ENCODE data around the gene NRXN3.

NRXN3 gene

GRCh38 chr14:79540394-79540793 lies 1370.2 kb downstream of the NRXN3 start:
- no peak for DNase-seq (ENCODE audit: low read depth)

GRCh38 chr14:79542121-79542520 lies 1371.9 kb downstream of the NRXN3 start:
- no peak for DNase-seq (ENCODE audit: low read depth)

GRCh38 chr14:79543348-79543747 lies 1373.2 kb downstream of the NRXN3 start:
- no peak for DNase-seq (ENCODE audit: low read depth)

GRCh38 chr14:79543967-79544697 lies 1374.0 kb downstream of the NRXN3 start:
- DNase-seq (ENCODE audit: low read depth), result no peak

- no peak for DNase-seq (ENCODE audit: low read depth)
Measured at GRCh38 chr14:79544698-79545070, 1374.5 kb downstream of the NRXN3 start.

- DNase-seq (ENCODE audit: low read depth), result no peak
Measured at GRCh38 chr14:79548836-79549235, 1378.7 kb downstream of the NRXN3 start.

GRCh38 chr14:79549515-79549914 lies 1379.3 kb downstream of the NRXN3 start:
- DNase-seq (ENCODE audit: low read depth), result no peak

GRCh38 chr14:79551523-79551922 lies 1381.3 kb downstream of the NRXN3 start:
- DNase-seq (ENCODE audit: low read depth), result no peak

GRCh38 chr14:79552778-79553177 lies 1382.6 kb downstream of the NRXN3 start:
- DNase-seq (ENCODE audit: low read depth), result no peak

GRCh38 chr14:79554816-79555215 lies 1384.6 kb downstream of the NRXN3 start:
- no peak for DNase-seq (ENCODE audit: low read depth)

GRCh38 chr14:79555429-79555828 lies 1385.3 kb downstream of the NRXN3 start:
- DNase-seq (ENCODE audit: low read depth), result no peak

GRCh38 chr14:79557309-79557708 lies 1387.1 kb downstream of the NRXN3 start:
- no peak for DNase-seq (ENCODE audit: low read depth)

- no peak for DNase-seq (ENCODE audit: low read depth)
Measured at GRCh38 chr14:79562185-79562584, 1392.0 kb downstream of the NRXN3 start.

- DNase-seq (ENCODE audit: low read depth), result no peak
Measured at GRCh38 chr14:79564371-79564770, 1394.2 kb downstream of the NRXN3 start.

- DNase-seq (ENCODE audit: low read depth), result no peak
Measured at GRCh38 chr14:79567306-79567705, 1397.1 kb downstream of the NRXN3 start.

- no peak for DNase-seq (ENCODE audit: low read depth)
Measured at GRCh38 chr14:79568594-79568993, 1398.4 kb downstream of the NRXN3 start.

GRCh38 chr14:79569072-79569471 lies 1398.9 kb downstream of the NRXN3 start:
- no peak for DNase-seq (ENCODE audit: low read depth)

- no peak for DNase-seq (ENCODE audit: low read depth)
Measured at GRCh38 chr14:79570648-79571047, 1400.5 kb downstream of the NRXN3 start.

- no peak for DNase-seq (ENCODE audit: low read depth)
Measured at GRCh38 chr14:79571366-79571765, 1401.2 kb downstream of the NRXN3 start.

GRCh38 chr14:79573486-79573885 lies 1403.3 kb downstream of the NRXN3 start:
- no peak for DNase-seq (ENCODE audit: low read depth)

GRCh38 chr14:79575032-79575431 lies 1404.9 kb downstream of the NRXN3 start:
- DNase-seq (ENCODE audit: low read depth), result no peak

GRCh38 chr14:79576424-79576823 lies 1406.3 kb downstream of the NRXN3 start:
- DNase-seq (ENCODE audit: low read depth), result no peak

- no peak for DNase-seq (ENCODE audit: low read depth)
Measured at GRCh38 chr14:79578470-79578869, 1408.3 kb downstream of the NRXN3 start.

GRCh38 chr14:79580414-79580813 lies 1410.2 kb downstream of the NRXN3 start:
- DNase-seq (ENCODE audit: low read depth), result no peak

Measured in stimulated activated CD8-positive, alpha-beta memory T cell treated with anti-CD3 and anti-CD28 coated beads, Interleukin-15, amount 100 ng/mL, for 24 hours (primary cell).